DMS79 (cell line): ENCODE results near the gene UGT3A2.
A peak's percentile ranks its signal among the peaks of the same experiment; 100 is the strongest.
"Not testable (repeated sequence)": the region's sequence is repeated elsewhere in the genome, so short reads cannot be mapped to it uniquely, and the experiment has no call there.

Experiments used
- DNase-seq: peaks from one replicate; lab custom pipeline; 2025; lab: John Stamatoyannopoulos, UW

Gene UGT3A2

GRCh38 chr5:36052538-36052937 is 14.1 kb downstream of the UGT3A2 start:
- no peak for DNase-seq

DNA sequence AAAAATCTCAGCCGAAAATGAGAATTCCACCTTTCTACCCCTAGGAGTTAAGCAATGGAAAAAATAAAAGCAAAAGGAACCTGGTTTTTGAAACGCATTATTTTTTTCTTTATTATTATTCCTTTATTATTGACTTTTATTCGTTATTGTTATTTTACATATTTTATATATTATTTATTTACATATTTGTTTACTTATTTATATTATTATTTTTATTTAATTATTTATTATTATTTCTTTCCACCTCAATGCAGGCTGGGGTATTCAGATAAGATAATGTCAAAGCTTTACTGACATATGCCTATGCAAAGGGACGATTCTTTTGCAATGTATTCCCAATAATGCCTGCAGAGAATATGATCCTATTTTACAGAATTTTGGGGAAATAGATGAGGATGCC is 16.7 kb downstream of the UGT3A2 start:
- no peak for DNase-seq

GRCh38 chr5:36047384-36048160 is 19.1 kb downstream of the UGT3A2 start:
- no peak for DNase-seq

- DNase-seq: no peak
Measured at GRCh38 chr5:36045895-36046294, 20.8 kb downstream of the UGT3A2 start.

DNA sequence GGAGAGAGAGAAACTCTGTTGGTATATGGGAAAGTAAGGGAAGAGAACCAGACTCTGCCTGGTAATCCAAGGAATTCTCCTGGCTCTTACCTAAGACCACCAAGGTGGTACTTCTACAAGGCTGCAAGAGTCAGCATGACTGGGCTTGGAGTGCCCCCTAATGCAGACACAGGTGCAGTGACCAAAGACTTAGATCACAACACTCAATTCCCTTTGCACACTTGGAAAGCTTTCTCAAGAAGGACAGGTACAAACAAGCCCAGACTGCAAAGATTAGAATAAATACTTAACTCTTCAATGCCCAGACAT is 25.2 kb downstream of the UGT3A2 start:
- DNase-seq: no peak

DNA sequence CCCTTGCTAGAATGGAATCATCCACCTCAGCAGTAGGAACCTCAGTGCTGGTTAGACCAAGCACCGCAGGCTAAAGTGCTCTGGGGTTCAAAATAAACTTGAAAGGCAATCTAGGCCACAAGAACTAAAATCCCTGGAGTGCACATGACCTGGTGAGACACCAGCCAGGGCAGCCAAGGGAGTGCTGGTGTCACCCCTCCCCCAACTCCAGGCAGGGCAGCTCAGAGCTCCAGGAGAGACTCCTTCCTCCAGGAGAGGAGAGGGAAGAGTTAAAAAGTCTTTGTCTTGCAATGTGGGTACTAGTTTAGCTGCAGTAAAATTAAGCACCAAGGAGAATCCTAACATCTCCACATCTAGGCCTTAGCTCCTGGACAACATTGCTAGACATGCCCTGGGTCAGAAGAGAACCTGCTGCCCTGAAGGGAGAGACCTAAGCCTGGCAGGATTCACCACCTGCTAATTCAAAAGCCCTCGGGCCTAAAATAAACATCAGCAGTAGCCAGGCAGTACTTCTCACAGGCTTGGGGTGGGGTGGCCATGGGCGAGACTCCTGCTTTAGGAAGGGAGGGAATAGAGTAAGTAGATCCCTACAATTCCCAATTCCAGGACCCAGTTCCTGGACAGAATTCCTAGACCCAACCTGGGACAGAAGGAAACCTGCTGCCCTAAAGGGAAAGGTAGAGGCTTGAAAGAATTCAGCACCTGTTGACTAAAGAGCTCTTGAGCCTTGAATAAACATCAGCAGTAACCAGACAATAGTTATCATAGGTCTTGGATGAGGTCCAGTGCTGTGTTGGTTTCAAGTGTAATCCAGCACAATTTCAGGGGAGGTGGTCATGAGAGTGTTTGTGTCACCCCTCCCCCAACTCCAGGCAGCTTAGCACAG is 25.8 kb downstream of the UGT3A2 start:
- DNase-seq: peak; percentile 95

DNA sequence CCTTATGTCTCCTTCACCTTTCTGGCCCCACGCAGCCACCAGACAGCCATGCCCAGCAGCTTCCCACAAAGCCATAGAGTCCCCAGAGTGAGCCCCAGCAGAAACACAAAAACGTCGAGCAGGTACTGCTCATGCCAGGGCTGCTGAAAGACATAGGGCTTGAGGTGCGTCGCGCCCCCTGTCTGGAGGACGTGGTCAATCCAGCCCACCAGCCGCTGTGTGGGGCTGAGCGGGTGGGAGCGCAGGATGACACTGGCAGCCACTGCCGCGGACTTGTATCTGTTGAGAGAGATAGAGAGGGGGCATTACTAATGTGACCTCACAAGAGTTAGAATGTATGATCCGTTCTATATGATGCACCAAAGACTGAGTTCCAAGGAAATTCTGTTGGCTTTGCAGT is 31.0 kb downstream of the UGT3A2 start:
- no peak for DNase-seq

- not testable (repeated sequence) for DNase-seq
Measured at GRCh38 chr5:36034536-36035134, 32.0 kb downstream of the UGT3A2 start.

DNA sequence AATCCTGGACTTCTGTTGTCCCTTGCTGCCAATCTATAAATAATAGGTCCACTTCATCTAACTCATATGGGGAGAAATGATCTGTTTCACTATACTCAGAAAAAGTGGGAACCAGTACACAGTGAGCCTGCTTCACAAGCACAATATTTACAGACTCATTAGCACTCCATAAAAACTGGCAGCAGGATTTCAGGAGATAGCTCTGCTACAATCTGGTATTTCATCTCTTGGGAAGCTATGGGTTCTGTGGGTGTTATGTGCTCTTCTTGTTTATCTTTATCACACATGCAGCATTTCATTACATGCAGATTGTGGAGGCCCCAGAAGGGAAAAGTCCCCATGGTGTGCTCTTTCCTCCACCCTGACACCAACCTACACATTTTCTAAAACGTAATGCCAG is 33.2 kb downstream of the UGT3A2 start:
- no peak for DNase-seq

GRCh38 chr5:36033047-36033446 is 33.6 kb downstream of the UGT3A2 start:
- DNase-seq: no peak

- DNase-seq: no peak
Measured at GRCh38 chr5:36031223-36031622, 35.5 kb downstream of the UGT3A2 start.

GRCh38 chr5:36029914-36030313 is 36.8 kb downstream of the UGT3A2 start:
- no peak for DNase-seq

DNA sequence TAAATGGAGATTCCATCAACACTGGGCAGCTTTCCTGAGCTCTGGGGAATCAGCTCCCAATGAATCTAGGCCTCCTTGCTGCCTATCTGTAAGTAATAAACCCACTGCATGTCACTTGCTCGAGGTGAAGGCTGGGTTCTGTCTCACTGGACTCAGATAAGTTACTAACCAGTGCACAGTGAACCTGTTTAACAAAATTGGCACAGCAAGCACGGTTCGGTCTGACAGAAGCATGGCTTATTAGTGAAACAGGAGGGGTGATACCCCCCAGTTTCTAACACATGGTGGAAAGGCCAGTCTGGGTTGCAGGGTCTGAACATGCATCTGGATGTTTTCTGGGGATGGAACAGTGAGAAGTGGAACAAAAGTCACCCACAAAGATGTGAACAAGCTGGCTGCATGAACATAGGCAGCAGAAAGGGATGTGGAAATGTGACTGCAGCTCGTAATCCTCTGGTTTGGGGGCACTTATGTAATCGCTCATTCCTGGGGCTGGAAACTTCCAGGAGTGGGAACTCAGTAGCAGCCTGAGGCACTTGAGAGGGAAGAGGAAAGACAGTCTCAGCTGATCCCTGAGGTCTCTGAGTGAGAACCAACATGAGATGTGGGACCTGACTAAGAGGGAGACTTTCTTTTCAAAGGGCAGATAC is 37.7 kb downstream of the UGT3A2 start:
- no peak for DNase-seq

DNA sequence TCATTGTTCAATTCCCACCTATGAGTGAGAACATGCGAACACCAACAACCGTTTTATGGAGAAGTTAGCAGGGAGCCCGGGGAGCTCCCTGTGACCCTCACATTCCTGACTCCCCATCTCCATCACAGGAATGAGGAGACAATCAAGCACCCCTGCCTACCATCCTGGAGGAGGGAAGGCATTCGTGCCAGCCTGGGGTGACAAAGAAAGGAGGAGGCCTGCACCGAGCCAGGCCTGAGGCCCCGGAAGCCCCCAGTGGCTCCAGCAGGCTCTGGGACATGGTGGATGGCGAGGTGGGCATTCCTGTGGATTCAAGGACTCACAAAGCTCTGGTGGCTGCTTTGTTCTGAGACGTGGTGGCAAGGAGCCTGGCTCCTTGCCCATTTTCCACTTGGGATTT is 39.0 kb downstream of the UGT3A2 start:
- no peak for DNase-seq

DNA sequence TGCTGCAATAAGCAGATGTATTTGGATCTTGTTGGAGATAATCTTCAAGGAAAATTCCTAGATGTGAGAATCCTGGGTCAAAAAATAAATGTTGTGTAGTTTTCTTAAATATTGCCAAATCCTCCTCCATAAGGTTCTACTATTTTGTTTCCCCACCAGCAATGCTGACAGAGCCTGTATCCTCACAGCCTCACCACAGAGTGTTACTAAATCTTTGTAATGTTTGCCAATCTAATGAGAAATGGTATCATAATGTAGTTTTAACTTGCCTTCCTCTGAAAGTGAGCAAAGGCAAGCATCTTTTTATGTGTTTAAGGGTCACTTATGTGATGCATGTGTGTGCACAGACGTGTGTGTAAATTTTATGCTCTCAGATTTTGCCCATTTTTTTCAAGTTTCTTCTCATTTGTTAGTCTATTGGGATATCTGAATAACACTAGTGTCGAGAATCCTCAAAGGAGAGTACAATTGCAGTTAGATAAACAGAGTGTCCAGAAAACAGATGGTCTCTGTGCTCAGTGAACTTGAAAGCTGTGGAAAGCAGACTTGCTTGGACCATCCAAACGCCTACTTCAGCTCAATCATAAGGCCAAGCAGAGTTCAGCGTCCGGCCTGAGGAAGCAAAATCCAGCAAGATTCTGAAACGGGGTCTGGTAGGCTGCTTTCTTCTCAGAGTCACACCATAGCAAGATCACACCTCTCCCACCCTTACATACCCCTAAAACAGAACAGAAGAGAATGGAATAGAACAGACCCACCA is 39.8 kb downstream of the UGT3A2 start:
- no peak for DNase-seq

- not testable (repeated sequence) for DNase-seq
Measured at GRCh38 chr5:36022246-36022645, 44.4 kb downstream of the UGT3A2 start.

DNA sequence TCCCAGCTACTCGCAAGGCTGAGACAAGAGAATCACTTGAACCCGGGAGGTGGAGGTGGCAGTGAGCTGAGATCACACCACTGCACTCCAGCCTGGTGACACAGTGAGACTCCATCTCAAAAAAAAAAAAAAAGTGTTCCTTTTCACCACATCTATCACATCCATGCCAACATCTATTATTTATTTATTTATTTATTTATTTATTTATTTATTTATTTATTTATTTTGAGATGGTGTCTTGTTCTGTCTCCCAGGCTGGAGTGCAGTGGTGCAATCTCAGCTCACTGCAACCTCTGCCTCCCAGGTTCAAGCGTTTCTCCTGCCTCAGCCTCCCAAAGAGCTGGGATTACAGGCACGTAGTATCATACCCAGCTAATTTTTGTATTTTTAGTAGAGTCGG is 47.1 kb downstream of the UGT3A2 start:
- not testable (repeated sequence) for DNase-seq

- no peak for DNase-seq
Measured at GRCh38 chr5:36017622-36018021, 49.1 kb downstream of the UGT3A2 start.

DNA sequence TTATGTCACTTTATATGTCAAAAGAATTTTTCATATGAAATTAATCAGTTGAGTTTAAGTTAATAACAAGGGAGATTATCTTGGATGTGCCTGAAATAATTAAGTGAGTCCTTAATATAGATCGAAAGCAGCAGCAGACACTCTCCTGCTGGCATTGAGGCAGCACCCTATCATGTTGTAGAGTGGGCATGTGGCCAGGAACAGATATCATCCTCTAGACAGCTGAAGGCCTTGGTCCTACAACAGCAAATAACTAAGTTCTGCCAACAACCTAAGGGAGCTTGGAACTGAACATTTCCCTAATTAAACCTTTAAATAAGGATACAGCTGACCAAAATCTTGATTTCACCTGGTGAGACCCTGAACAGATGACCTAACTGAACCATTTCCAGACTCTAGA is 49.7 kb downstream of the UGT3A2 start:
- DNase-seq: no peak

DNA sequence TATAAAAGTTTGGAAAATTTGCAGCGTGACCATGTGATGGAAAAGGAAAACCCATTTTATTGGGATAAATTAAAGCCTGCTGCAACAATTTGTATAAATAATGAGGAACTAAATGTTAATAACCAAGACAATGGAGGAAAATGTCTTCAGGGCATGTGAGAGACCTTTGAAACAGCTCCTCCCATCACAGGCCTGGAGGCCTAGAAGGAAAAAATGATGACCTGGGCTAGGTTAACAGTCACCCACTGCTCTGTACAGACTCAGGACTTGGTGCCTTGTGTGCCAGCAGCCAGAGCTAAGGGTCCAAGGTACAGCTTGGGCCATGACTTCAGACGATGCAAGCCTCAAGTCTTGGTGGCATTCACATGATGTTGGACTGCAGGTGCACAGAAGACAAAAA is 53.5 kb downstream of the UGT3A2 start:
- no peak for DNase-seq

DNA sequence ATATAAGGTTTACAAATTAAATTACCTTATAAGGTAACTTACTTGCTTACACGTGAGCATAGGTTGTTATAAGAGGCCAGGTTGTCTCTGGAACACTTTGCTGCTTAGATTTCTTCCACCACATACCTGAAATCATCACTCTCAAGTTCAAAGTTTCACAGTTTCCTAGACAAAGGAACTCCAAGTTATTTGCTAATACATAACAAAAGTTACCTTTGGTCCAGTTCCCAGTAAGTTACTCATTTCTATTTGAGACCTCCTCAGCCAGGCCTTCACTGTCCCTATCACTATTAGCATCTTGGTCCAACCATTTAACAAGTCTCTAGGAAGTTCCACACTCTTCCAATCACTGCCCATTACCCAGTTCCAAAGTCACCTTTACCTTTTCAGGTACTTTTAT is 57.0 kb downstream of the UGT3A2 start:
- DNase-seq: no peak

- DNase-seq: no peak
Measured at GRCh38 chr5:36007366-36007765, 59.3 kb downstream of the UGT3A2 start.
